B cell (primary cell): ENCODE results near the gene NMT2. TPM values are rescaled to one million over a fixed set of nuclear protein-coding genes. Genes with fewer than 3 reads are reported as not detected.

Experiments
- ATAC-seq: fragments of 200-7000 bp; cut with Tn5 transposase; one replicate; pipeline ENCODE4 v1.10.0; 2021; ENCODE audit warnings: low read depth, mild to moderate bottlenecking, moderate number of reproducible peaks, moderate library complexity
- CTCF ChIA-PET: fragments of 350-600 bp; sonication (Branson Sonifier 250); formaldehyde crosslinking; loops from one replicate; lab custom pipeline; 2021; ENCODE audit warnings: antibody characterized with exemption, inconsistent platforms; lab: Charles Lee
- POLR2A ChIA-PET: fragments of 350-600 bp; sonication (Branson Sonifier 250); formaldehyde crosslinking; loops from one replicate; lab custom pipeline; 2021; ENCODE audit warnings: antibody characterized with exemption; lab: Charles Lee
- DNase-seq: peaks from one replicate; pipeline ENCODE4 v3.0.0; 2013
- H2AFZ ChIP-seq: 2 replicates; pipeline ENCODE4 v1.6.1; 2012; ENCODE audit warnings: mild to moderate bottlenecking, low read depth, low read length; ENCODE audit not compliant: insufficient read depth, poor library complexity, severe bottlenecking
- H3K27ac ChIP-seq, 2 donors: 1 replicate in 1 of 2; 2 replicates in 1 of 2; pipeline ENCODE4 v1.5.1; 2012 to 2013; ENCODE audit warnings: low read length in 2 of 2, mild to moderate bottlenecking in 2 of 2, moderate library complexity in 1 of 2
- H3K27me3 ChIP-seq, 4 experiments: fragments of 200-600 bp in 1 of 4; sonication (generic) in 1 of 4; replicated peaks in 1 of 4; 1 replicate in 2 of 4; 2 replicates in 2 of 4; pipeline versions ENCODE4 v1.6.1 to v1.7.0; 2013 to 2016; ENCODE audit warnings: low read length in 3 of 4, mild to moderate bottlenecking in 2 of 4, mixed read lengths in 1 of 4, moderate library complexity in 1 of 4; ENCODE audit not compliant: insufficient read depth in 4 of 4, control insufficient read depth in 3 of 4; ENCODE audit errors: control extremely low read depth in 1 of 4
- H3K36me3 ChIP-seq, 2 experiments: replicated peaks in 1 of 2; 1 replicate in 1 of 2; 2 replicates in 1 of 2; pipeline versions ENCODE4 v1.6.1 to v1.7.1; 2013; ENCODE audit warnings: low read length in 1 of 2; ENCODE audit not compliant: insufficient read depth in 2 of 2, control insufficient read depth in 1 of 2; ENCODE audit errors: control extremely low read depth in 1 of 2, extremely low read depth in 1 of 2
- H3K4me1 ChIP-seq, 2 donors: fragments of 200-600 bp in 1 of 2; sonication (generic) in 1 of 2; 1 replicate in 1 of 2; 2 replicates in 1 of 2; pipeline versions ENCODE4 v1.5.1 to v1.6.1; 2013 to 2017; ENCODE audit warnings: low read length in 2 of 2; ENCODE audit not compliant: control insufficient read depth in 2 of 2, insufficient read depth in 2 of 2
- H3K4me2 ChIP-seq: replicated peaks from 2 replicates; pipeline ENCODE3; 2012; ENCODE audit warnings: mild to moderate bottlenecking, low read depth, low read length; ENCODE audit not compliant: poor library complexity, severe bottlenecking
- H3K4me3 ChIP-seq, 5 experiments: fragments of 200-600 bp in 1 of 5; sonication (generic) in 1 of 5; 1 replicate in 3 of 5; 2 replicates in 2 of 5; pipeline versions ENCODE4 v1.5.1 to v1.7.0; 2011 to 2016; ENCODE audit warnings: low read length in 4 of 5, mild to moderate bottlenecking in 4 of 5, low read depth in 2 of 5, control low read depth in 1 of 5, moderate library complexity in 1 of 5; ENCODE audit not compliant: insufficient read depth in 1 of 5; ENCODE audit errors: control extremely low read depth in 1 of 5, extremely low read depth in 1 of 5
- H3K79me2 ChIP-seq: fragments of 200-600 bp; sonication (generic); one replicate; pipeline ENCODE4 v1.6.0; 2016; ENCODE audit warnings: low read length; ENCODE audit not compliant: control insufficient read depth, insufficient read depth
- H3K9ac ChIP-seq: fragments of 200-600 bp; sonication (generic); 2 replicates; pipeline ENCODE4 v1.6.1; 2017; ENCODE audit warnings: mild to moderate bottlenecking, low read length, moderate library complexity
- H3K9me3 ChIP-seq, 3 donors: one replicate each; pipeline versions ENCODE4 v1.6.1 to v1.7.1; 2013; ENCODE audit warnings: low read length in 2 of 3; ENCODE audit not compliant: control insufficient read depth in 2 of 3, insufficient read depth in 1 of 3; ENCODE audit errors: control extremely low read depth in 1 of 3
- H4K20me1 ChIP-seq: 2 replicates; pipeline ENCODE4 v1.6.0; 2012; ENCODE audit warnings: mild to moderate bottlenecking, low read length; ENCODE audit not compliant: insufficient read depth, control insufficient read depth, poor library complexity, severe bottlenecking
- H3K27ac Mint-ChIP-seq: one replicate; pipeline ENCODE4 v1.8.0; 2021; ENCODE audit warnings: mixed read lengths
- H3K27me3 Mint-ChIP-seq: one replicate; pipeline ENCODE4 v1.8.0; 2021; ENCODE audit warnings: mixed read lengths
- H3K4me1 Mint-ChIP-seq: one replicate; pipeline ENCODE4 v1.8.0; 2021; ENCODE audit warnings: mixed read lengths
- H3K4me3 Mint-ChIP-seq: one replicate; pipeline ENCODE4 v1.8.0; 2021; ENCODE audit warnings: mixed read lengths
- H3K9me3 Mint-ChIP-seq: one replicate; pipeline ENCODE4 v1.8.0; 2022; ENCODE audit warnings: mixed read lengths; ENCODE audit not compliant: insufficient read depth
- EZH2 ChIP-seq: IDR thresholded peaks from 2 replicates; pipeline ENCODE4 v1.6.1; 2012; ENCODE audit warnings: borderline replicate concordance, low read depth, mild to moderate bottlenecking, moderate library complexity, low read length; ENCODE audit not compliant: insufficient read depth, poor library complexity, severe bottlenecking
- WGBS: methylation state at CpG from one replicate; pipeline ENCODE4 v1.1.5; 2013; ENCODE audit warnings: missing lambda C conversion rate; ENCODE audit not compliant: insufficient coverage; 5-methylcytosine and 5-hydroxymethylcytosine counted together
- intact Hi-C: fragments of 100-400 bp; cut with micrococcal nuclease; formaldehyde crosslinking; loops from one replicate; pipeline ENCODE4 v1.10.0; 2022
- polyA plus RNA-seq: library from polyadenylated mRNA; depleted of rRNA; stranded (reverse); fragments of >200 nt; gene quantifications from 2 replicates; pipeline ENCODE4 v1.2.3, GENCODE V29; 2012
- total RNA-seq, 2 donors: library from RNA; stranded (reverse); fragments of 120-200 nt in 1 of 2; gene quantifications; 1 replicate in 1 of 2; 2 replicates in 1 of 2; pipeline versions ENCODE4 v1.2.3 to v1.2.4, GENCODE V29; 2013 to 2022
- TF ChIP-seq, protein P1 (sequence below): fragments of 200-600 bp; IDR thresholded peaks from one replicate; pipeline ENCODE4 v1.8.0; 2022; ENCODE audit warnings: antibody characterized with exemption, mild to moderate bottlenecking

Gene NMT2
- total and polyA plus RNA-seq, 2 donors (not counting 1 experiment from before 2014, with no cell fraction given), result 2.8 to 73.3 TPM

- Histone ChIP-seq H3K4me1 (peaks cover 0 to 3% of the 10 kb centered on the region in 2 donors), H2AFZ (no peak overlapping the region), H3K36me3 (no peaks in the 10 kb centered on the region), H3K9me3 (peaks cover 0 to 9% (median 0%) of the 10 kb centered on the region in 3 donors), H3K27me3 (no peaks in the 10 kb centered on the region), H3K4me3 (peak overlapping the region in 4 of 5 experiments; percentile 3 to 46 (median 28)), H3K4me2 (peak overlapping the region; percentile 53), H3K79me2 (no peaks in the 10 kb centered on the region), H4K20me1 (no peaks in the 10 kb centered on the region), H3K9ac (peak overlapping the region; percentile 27), H3K27ac (peak overlapping the region in 1 of 2 donors; percentile 3)
- DNase-seq (peak; percentile 50), ATAC-seq (no peak)
- WGBS, result 59% methylated on average over 11 of the region's 12 CpGs
- peaks cover 5% of the 10 kb centered on the region for H3K4me1 Mint-ChIP-seq
- peak overlapping the region; percentile 24 for H3K4me3 Mint-ChIP-seq
- H3K27ac Mint-ChIP-seq, result peak overlapping the region; percentile 46
- no peaks in the 10 kb centered on the region for H3K9me3 Mint-ChIP-seq
- ChIA-PET POLR2A (no interaction called here), CTCF (interaction anchor here (0.6 kb wide), 1 partner anchor 11 kb away, joined by 3 read pairs; no protein-coding TSS in a partner anchor)
- intact Hi-C loops, result no loop called here
- TF ChIP-seq, protein P1, sequence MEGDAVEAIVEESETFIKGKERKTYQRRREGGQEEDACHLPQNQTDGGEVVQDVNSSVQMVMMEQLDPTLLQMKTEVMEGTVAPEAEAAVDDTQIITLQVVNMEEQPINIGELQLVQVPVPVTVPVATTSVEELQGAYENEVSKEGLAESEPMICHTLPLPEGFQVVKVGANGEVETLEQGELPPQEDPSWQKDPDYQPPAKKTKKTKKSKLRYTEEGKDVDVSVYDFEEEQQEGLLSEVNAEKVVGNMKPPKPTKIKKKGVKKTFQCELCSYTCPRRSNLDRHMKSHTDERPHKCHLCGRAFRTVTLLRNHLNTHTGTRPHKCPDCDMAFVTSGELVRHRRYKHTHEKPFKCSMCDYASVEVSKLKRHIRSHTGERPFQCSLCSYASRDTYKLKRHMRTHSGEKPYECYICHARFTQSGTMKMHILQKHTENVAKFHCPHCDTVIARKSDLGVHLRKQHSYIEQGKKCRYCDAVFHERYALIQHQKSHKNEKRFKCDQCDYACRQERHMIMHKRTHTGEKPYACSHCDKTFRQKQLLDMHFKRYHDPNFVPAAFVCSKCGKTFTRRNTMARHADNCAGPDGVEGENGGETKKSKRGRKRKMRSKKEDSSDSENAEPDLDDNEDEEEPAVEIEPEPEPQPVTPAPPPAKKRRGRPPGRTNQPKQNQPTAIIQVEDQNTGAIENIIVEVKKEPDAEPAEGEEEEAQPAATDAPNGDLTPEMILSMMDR, result no peak
- TF ChIP-seq EZH2, result no peak
- H3K27me3 Mint-ChIP-seq, result peaks cover 24% of the 10 kb centered on the region
Observed at GRCh38 chr10:15196021-15196834, 27.7 kb upstream of the NMT2 start.
